ENCODE results near the gene UBA1.

Gene UBA1

DNA sequence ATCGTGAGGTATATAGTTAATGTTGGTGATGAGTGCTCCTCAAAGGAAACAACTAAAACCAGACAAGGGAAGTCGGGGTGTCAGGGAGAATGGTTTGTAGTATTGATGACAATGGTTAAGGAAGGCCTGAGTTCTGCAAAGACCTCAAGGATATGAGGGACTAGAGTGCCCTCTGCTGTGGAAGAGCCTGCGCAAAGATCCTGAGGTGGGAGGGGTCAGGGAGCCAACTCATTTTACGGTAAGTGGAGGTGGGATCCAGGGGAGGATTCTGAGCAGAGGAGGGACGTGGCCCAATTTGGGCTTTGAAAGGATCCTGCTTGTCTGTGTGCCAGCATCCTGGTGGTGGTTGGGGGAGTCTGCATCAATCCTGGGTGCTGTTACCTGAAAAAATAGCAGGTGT, 11.3 kb downstream of the UBA1 start:
- H3K36me3 ChIP-seq (ENCODE audit: control insufficient read depth, low read length), result peaks cover 84% of the 10 kb centered on the region
- no peaks in the 10 kb centered on the region for H3K9me3 ChIP-seq (ENCODE audit: control insufficient read depth, insufficient read depth, low read length)
- H3F3A ChIP-seq (ENCODE audit: control insufficient read depth, insufficient read depth), result no peaks in the 10 kb centered on the region
- H3K27me3 ChIP-seq (ENCODE audit: control insufficient read depth, low read length), result no peaks in the 10 kb centered on the region
- H3K9me2 ChIP-seq (replicated peaks; ENCODE audit: control insufficient read depth, low read length), result no peaks in the 10 kb centered on the region
- no peak overlapping the region for H3K4me2 ChIP-seq (ENCODE audit: low read length)
- H3K4me3 ChIP-seq (ENCODE audit: low read length), result no peak overlapping the region
- no peaks in the 10 kb centered on the region for H4K20me1 ChIP-seq (ENCODE audit: control insufficient read depth, insufficient read depth, low read depth, low read length)
- H3K79me2 ChIP-seq (ENCODE audit: control insufficient read depth, low read length), result no peaks in the 10 kb centered on the region
- H3K4me1 ChIP-seq (ENCODE audit: control insufficient read depth, low read length), result no peaks in the 10 kb centered on the region
- TF ChIP-seq, protein P1, sequence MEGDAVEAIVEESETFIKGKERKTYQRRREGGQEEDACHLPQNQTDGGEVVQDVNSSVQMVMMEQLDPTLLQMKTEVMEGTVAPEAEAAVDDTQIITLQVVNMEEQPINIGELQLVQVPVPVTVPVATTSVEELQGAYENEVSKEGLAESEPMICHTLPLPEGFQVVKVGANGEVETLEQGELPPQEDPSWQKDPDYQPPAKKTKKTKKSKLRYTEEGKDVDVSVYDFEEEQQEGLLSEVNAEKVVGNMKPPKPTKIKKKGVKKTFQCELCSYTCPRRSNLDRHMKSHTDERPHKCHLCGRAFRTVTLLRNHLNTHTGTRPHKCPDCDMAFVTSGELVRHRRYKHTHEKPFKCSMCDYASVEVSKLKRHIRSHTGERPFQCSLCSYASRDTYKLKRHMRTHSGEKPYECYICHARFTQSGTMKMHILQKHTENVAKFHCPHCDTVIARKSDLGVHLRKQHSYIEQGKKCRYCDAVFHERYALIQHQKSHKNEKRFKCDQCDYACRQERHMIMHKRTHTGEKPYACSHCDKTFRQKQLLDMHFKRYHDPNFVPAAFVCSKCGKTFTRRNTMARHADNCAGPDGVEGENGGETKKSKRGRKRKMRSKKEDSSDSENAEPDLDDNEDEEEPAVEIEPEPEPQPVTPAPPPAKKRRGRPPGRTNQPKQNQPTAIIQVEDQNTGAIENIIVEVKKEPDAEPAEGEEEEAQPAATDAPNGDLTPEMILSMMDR (IDR thresholded peaks at IDR 0.05; ENCODE audit: low read depth, low read length, poor library complexity, severe bottlenecking), result no peak
- TF ChIP-seq EZH2phosphoT487 (IDR thresholded peaks at IDR 0.05; ENCODE audit: borderline replicate concordance, low read length), result no peak
- no peak overlapping the region for H3K27ac ChIP-seq (ENCODE audit: low read depth, low read length)

DNA sequence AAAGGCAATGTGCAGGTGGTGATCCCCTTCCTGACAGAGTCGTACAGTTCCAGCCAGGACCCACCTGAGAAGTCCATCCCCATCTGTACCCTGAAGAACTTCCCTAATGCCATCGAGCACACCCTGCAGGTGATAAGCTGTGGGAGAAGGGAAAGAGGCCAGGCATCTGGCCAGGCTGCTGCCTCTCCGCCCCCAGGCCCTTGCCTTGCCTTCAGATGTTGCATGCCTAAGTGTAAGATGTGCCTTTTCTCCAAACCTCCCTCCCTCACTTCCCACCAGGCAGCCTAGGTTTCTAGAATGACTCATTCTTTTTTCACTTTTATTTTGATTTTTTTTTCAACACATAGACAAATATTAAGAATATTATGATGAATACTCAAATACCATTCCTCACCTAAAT, 12.7 kb downstream of the UBA1 start:
- Histone ChIP-seq H3K9me3 (ENCODE audit: control insufficient read depth, insufficient read depth, low read length) (no peaks in the 10 kb centered on the region), H3K27me3 (ENCODE audit: control insufficient read depth, low read length) (no peaks in the 10 kb centered on the region), H3K4me1 (ENCODE audit: control insufficient read depth, low read length) (no peaks in the 10 kb centered on the region), H3F3A (ENCODE audit: control insufficient read depth, insufficient read depth) (no peaks in the 10 kb centered on the region), H3K9me2 (replicated peaks; ENCODE audit: control insufficient read depth, low read length) (no peaks in the 10 kb centered on the region), H3K36me3 (ENCODE audit: control insufficient read depth, low read length) (peaks cover 84% of the 10 kb centered on the region), H3K27ac (ENCODE audit: low read depth, low read length) (no peak overlapping the region), H3K4me3 (ENCODE audit: low read length) (no peak overlapping the region), H4K20me1 (ENCODE audit: control insufficient read depth, insufficient read depth, low read depth, low read length) (no peaks in the 10 kb centered on the region), H3K79me2 (ENCODE audit: control insufficient read depth, low read length) (no peaks in the 10 kb centered on the region), H3K4me2 (ENCODE audit: low read length) (no peak overlapping the region)
- no peak for TF ChIP-seq EZH2phosphoT487 (IDR thresholded peaks at IDR 0.05; ENCODE audit: borderline replicate concordance, low read length)
- TF ChIP-seq, protein P1 (IDR thresholded peaks at IDR 0.05; ENCODE audit: low read depth, low read length, poor library complexity, severe bottlenecking), result no peak

- H3K79me2 ChIP-seq (ENCODE audit: control insufficient read depth, low read length), result no peaks in the 10 kb centered on the region
- H3K4me3 ChIP-seq (ENCODE audit: low read length), result no peak overlapping the region
- H3K27ac ChIP-seq (ENCODE audit: low read depth, low read length), result no peak overlapping the region
- no peaks in the 10 kb centered on the region for H3K9me2 ChIP-seq (replicated peaks; ENCODE audit: control insufficient read depth, low read length)
- H3K9me3 ChIP-seq (ENCODE audit: control insufficient read depth, insufficient read depth, low read length), result no peaks in the 10 kb centered on the region
- no peaks in the 10 kb centered on the region for H3F3A ChIP-seq (ENCODE audit: control insufficient read depth, insufficient read depth)
- no peak overlapping the region for H3K4me2 ChIP-seq (ENCODE audit: low read length)
- no peaks in the 10 kb centered on the region for H3K27me3 ChIP-seq (ENCODE audit: control insufficient read depth, low read length)
- no peaks in the 10 kb centered on the region for H3K4me1 ChIP-seq (ENCODE audit: control insufficient read depth, low read length)
- peaks cover 84% of the 10 kb centered on the region for H3K36me3 ChIP-seq (ENCODE audit: control insufficient read depth, low read length)
- H4K20me1 ChIP-seq (ENCODE audit: control insufficient read depth, insufficient read depth, low read depth, low read length), result no peaks in the 10 kb centered on the region
- TF ChIP-seq EZH2phosphoT487 (IDR thresholded peaks at IDR 0.05; ENCODE audit: borderline replicate concordance, low read length), result no peak
- TF ChIP-seq, protein P1 (IDR thresholded peaks at IDR 0.05; ENCODE audit: low read depth, low read length, poor library complexity, severe bottlenecking), result no peak
Measured at GRCh38 chrX:47208108-47208507, 14.5 kb downstream of the UBA1 start.
